H9 (cell line): ENCODE measurements around the gene RPS13. TPM values are rescaled to one million over a fixed set of nuclear protein-coding genes. Genes with fewer than 3 reads are reported as not detected.

ENCODE experiments used
- DNase-seq: peaks from one replicate; pipeline ENCODE4 v3.0.0-alpha.2; 2017
- H2AFZ ChIP-seq: one replicate; pipeline ENCODE4 v1.6.1; 2013; ENCODE audit warnings: mild to moderate bottlenecking, low read length, control low read depth, moderate library complexity
- H2AK5ac ChIP-seq: 2 replicates; pipeline ENCODE4 v1.6.1; 2013; ENCODE audit warnings: low read length, control low read depth, mixed read lengths; ENCODE audit not compliant: insufficient read length
- H2BK120ac ChIP-seq: one replicate; pipeline ENCODE4 v1.6.1; 2013; ENCODE audit warnings: low read depth, mild to moderate bottlenecking, low read length, control low read depth, inconsistent platforms; ENCODE audit not compliant: poor library complexity, severe bottlenecking
- H2BK12ac ChIP-seq: 2 replicates; pipeline ENCODE4 v1.6.1; 2013; ENCODE audit warnings: low read length, control low read depth, mixed read lengths, low read depth; ENCODE audit not compliant: insufficient read length
- H2BK15ac ChIP-seq: 2 replicates; pipeline ENCODE4 v1.6.1; 2013; ENCODE audit warnings: low read depth, low read length, control low read depth
- H2BK20ac ChIP-seq: one replicate; pipeline ENCODE4 v1.6.1; 2013; ENCODE audit warnings: low read depth, mild to moderate bottlenecking, low read length, control low read depth, inconsistent platforms; ENCODE audit not compliant: poor library complexity, severe bottlenecking
- H2BK5ac ChIP-seq: 2 replicates; pipeline ENCODE4 v1.6.1; 2013; ENCODE audit warnings: low read length, control low read depth, mixed read lengths; ENCODE audit not compliant: insufficient read length
- H3K14ac ChIP-seq: 2 replicates; pipeline ENCODE4 v1.6.1; 2013; ENCODE audit warnings: low read length, control low read depth; ENCODE audit not compliant: insufficient read depth
- H3K18ac ChIP-seq: 2 replicates; pipeline ENCODE4 v1.6.1; 2013; ENCODE audit warnings: low read depth, mild to moderate bottlenecking, mixed read lengths, low read length, control low read depth; ENCODE audit not compliant: insufficient read length
- H3K23ac ChIP-seq: 2 replicates; pipeline ENCODE4 v1.6.1; 2013; ENCODE audit warnings: low read length, control low read depth, mixed read lengths, low read depth; ENCODE audit not compliant: insufficient read length
- H3K23me2 ChIP-seq: 2 replicates; pipeline ENCODE4 v1.6.1; 2013; ENCODE audit warnings: low read depth, mild to moderate bottlenecking, mixed read lengths, low read length, control low read depth; ENCODE audit not compliant: insufficient read length, poor library complexity, severe bottlenecking
- H3K27ac ChIP-seq: 2 replicates; pipeline ENCODE4 v1.5.1; 2013; ENCODE audit warnings: low read length, control low read depth, mixed read lengths, low read depth; ENCODE audit not compliant: insufficient read length
- H3K27me3 ChIP-seq: 2 replicates; pipeline ENCODE4 v1.6.1; 2013; ENCODE audit warnings: low read length, control low read depth, inconsistent platforms; ENCODE audit not compliant: insufficient read depth
- H3K4ac ChIP-seq: 2 replicates; pipeline ENCODE4 v1.6.1; 2013; ENCODE audit warnings: low read depth, mild to moderate bottlenecking, control low read depth, inconsistent platforms, low read length, moderate library complexity
- H3K4me1 ChIP-seq: 2 replicates; pipeline ENCODE4 v1.6.1; 2013; ENCODE audit warnings: low read length, control low read depth, inconsistent platforms; ENCODE audit not compliant: insufficient read depth
- H3K4me2 ChIP-seq: 2 replicates; pipeline ENCODE4 v1.6.1; 2013; ENCODE audit warnings: low read length, control low read depth, mixed read lengths; ENCODE audit not compliant: insufficient read length, insufficient read depth
- H3K56ac ChIP-seq: 2 replicates; pipeline ENCODE4 v1.6.1; 2013; ENCODE audit warnings: low read depth, mild to moderate bottlenecking, mixed read lengths, low read length, control low read depth; ENCODE audit not compliant: insufficient read length
- H3K79me1 ChIP-seq: 2 replicates; pipeline ENCODE4 v1.6.1; 2013; ENCODE audit warnings: low read depth, mild to moderate bottlenecking, moderate library complexity, low read length, control low read depth, inconsistent platforms; ENCODE audit not compliant: insufficient read depth, poor library complexity, severe bottlenecking
- H3K79me2 ChIP-seq: 2 replicates; pipeline ENCODE4 v1.6.1; 2013; ENCODE audit warnings: low read length, control low read depth, inconsistent platforms; ENCODE audit not compliant: insufficient read depth
- H3K9ac ChIP-seq: 2 replicates; pipeline ENCODE4 v1.6.1; 2013; ENCODE audit warnings: low read length, control low read depth, mixed read lengths; ENCODE audit not compliant: insufficient read length; ENCODE audit errors: extremely low read depth
- H3K9me3 ChIP-seq: one replicate; pipeline ENCODE4 v1.6.1; 2013; ENCODE audit warnings: low read depth, low read length, inconsistent platforms; ENCODE audit not compliant: control insufficient read depth
- H3T11ph ChIP-seq: one replicate; pipeline ENCODE4 v1.6.1; 2013; ENCODE audit warnings: mild to moderate bottlenecking, low read length, control low read depth, inconsistent platforms
- H4K20me1 ChIP-seq: one replicate; pipeline ENCODE4 v1.6.1; 2013; ENCODE audit not compliant: control insufficient read depth, insufficient read length, insufficient read depth
- H4K5ac ChIP-seq: 2 replicates; pipeline ENCODE4 v1.6.1; 2013; ENCODE audit warnings: low read depth, mild to moderate bottlenecking, mixed read lengths, low read length, control low read depth; ENCODE audit not compliant: insufficient read length
- H4K8ac ChIP-seq: replicated peaks from 2 replicates; pipeline ENCODE4 v1.6.1; 2013; ENCODE audit warnings: low read length, control low read depth, mixed read lengths, low read depth; ENCODE audit not compliant: insufficient read length
- H4K91ac ChIP-seq: 2 replicates; pipeline ENCODE4 v1.6.1; 2013; ENCODE audit warnings: low read depth, mild to moderate bottlenecking, moderate library complexity, mixed read lengths, low read length, control low read depth; ENCODE audit not compliant: insufficient read length
- H3K27ac Mint-ChIP-seq, 3 experiments: 2 replicates in 2 of 3; 3 replicates in 1 of 3; pipeline ENCODE4 v1.8.0; 2020 to 2021; ENCODE audit warnings: mixed read lengths in 3 of 3, mild to moderate bottlenecking in 1 of 3, moderate library complexity in 1 of 3
- H3K27me3 Mint-ChIP-seq: 2 replicates; pipeline ENCODE4 v1.8.0; 2021; ENCODE audit warnings: low read depth, mild to moderate bottlenecking, moderate library complexity, mixed read lengths
- H3K36me3 Mint-ChIP-seq, 3 experiments: 2 replicates in 2 of 3; 3 replicates in 1 of 3; pipeline ENCODE4 v1.8.0; 2020 to 2021; ENCODE audit warnings: low read depth in 3 of 3, mixed read lengths in 3 of 3; ENCODE audit not compliant: insufficient read depth in 1 of 3
- H3K4me1 Mint-ChIP-seq, 2 experiments: 2 replicates each; pipeline ENCODE4 v1.8.0; 2020; ENCODE audit warnings: mixed read lengths in 2 of 2
- H3K4me3 Mint-ChIP-seq, 2 experiments: 2 replicates in 1 of 2; 3 replicates in 1 of 2; pipeline ENCODE4 v1.8.0; 2020 to 2021; ENCODE audit warnings: mild to moderate bottlenecking in 2 of 2, mixed read lengths in 2 of 2, moderate library complexity in 1 of 2
- H3K9me3 Mint-ChIP-seq, 2 experiments: 2 replicates in 1 of 2; 3 replicates in 1 of 2; pipeline ENCODE4 v1.8.0; 2020; ENCODE audit warnings: mild to moderate bottlenecking in 2 of 2, mixed read lengths in 2 of 2, moderate library complexity in 1 of 2
- WGBS: extraction: QIAGEN DNeasy Blood & Tissue Kit; methylation state at CpG from one replicate; pipeline ENCODE4 v1.1.7; 2013; ENCODE audit warnings: missing lambda C conversion rate, low lambda C conversion rate, mixed read lengths; ENCODE audit not compliant: insufficient read length; ENCODE audit errors: extremely low coverage; 5-methylcytosine and 5-hydroxymethylcytosine counted together
- total RNA-seq: library from RNA; stranded (reverse); gene quantifications from 2 replicates; pipeline ENCODE4 v1.2.1, GENCODE V29; 2021
- TF ChIP-seq, protein P1 (sequence below): fragments of 200-600 bp; sonication (generic); conservative IDR thresholded peaks from 3 replicates; pipeline ENCODE4 v1.8.0; 2021; ENCODE audit warnings: antibody characterized with exemption, mild to moderate bottlenecking

The RPS13 gene
- total RNA-seq, 1 experiment from 2014 or later, result 1,469 TPM

DNA sequence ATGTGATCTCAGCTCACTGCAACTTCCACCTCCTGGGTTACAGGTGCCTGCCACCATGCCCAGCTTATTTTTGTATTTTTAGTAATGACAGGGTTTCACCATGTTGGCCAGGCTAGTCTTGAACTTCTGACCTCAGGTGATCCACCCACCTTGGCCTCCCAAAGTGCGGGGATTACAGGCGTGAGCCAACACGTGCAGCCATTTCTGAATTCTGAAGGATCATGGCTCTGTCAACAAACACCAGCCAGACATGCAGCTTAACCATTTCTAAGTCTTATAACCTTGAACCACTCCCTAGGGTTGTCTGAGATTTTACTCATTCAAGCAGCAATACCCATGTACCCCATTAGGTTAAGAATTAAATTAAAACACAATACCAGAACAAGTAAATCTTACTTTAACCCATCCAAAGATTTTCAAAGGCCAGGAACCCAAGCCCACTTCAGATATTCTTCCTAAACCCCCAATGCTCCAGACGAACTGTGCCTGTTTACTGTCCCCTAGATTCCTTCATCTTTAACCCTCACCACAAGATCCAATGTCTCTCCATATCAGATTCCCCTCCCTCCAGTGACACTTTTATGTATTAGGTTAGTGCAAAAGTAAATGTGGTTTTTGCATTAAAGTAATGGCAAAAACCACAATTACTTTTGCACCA is 4.0 kb downstream of the RPS13 start:
- no peak for DNase-seq
- TF ChIP-seq, protein P1, sequence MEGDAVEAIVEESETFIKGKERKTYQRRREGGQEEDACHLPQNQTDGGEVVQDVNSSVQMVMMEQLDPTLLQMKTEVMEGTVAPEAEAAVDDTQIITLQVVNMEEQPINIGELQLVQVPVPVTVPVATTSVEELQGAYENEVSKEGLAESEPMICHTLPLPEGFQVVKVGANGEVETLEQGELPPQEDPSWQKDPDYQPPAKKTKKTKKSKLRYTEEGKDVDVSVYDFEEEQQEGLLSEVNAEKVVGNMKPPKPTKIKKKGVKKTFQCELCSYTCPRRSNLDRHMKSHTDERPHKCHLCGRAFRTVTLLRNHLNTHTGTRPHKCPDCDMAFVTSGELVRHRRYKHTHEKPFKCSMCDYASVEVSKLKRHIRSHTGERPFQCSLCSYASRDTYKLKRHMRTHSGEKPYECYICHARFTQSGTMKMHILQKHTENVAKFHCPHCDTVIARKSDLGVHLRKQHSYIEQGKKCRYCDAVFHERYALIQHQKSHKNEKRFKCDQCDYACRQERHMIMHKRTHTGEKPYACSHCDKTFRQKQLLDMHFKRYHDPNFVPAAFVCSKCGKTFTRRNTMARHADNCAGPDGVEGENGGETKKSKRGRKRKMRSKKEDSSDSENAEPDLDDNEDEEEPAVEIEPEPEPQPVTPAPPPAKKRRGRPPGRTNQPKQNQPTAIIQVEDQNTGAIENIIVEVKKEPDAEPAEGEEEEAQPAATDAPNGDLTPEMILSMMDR, result no peak
- Histone ChIP-seq H3K23me2 (peaks cover 5% of the 10 kb centered on the region), H3K79me2 (peaks cover 5% of the 10 kb centered on the region; the same call in 1 of the 2 replicates), H2BK120ac (no peak overlapping the region), H3K4me2 (no peak overlapping the region), H3K27me3 (no peaks in the 10 kb centered on the region), H3K18ac (no peak overlapping the region), H3K4me1 (no peaks in the 10 kb centered on the region; the same call in 1 of the 2 replicates), H3T11ph (no peak overlapping the region), H2BK12ac (no peak overlapping the region), H4K20me1 (no peaks in the 10 kb centered on the region), H3K9ac (no peak overlapping the region), H2BK5ac (no peak overlapping the region), H3K4ac (no peak overlapping the region), H4K8ac (no peak overlapping the region), H4K5ac (no peak overlapping the region), H2AFZ (no peak overlapping the region), H3K56ac (no peak overlapping the region), H2BK20ac (no peak overlapping the region), H3K79me1 (no peaks in the 10 kb centered on the region), H3K14ac (no peak overlapping the region), H3K23ac (no peak overlapping the region), H3K27ac (no peak overlapping the region), H2AK5ac (no peak overlapping the region), H3K9me3 (no peaks in the 10 kb centered on the region), H4K91ac (no peak overlapping the region), H2BK15ac (no peak overlapping the region)
- Mint-ChIP-seq H3K27me3 (no peaks in the 10 kb centered on the region; the same call in 1 of the 2 replicates), H3K9me3 (no peaks in the 10 kb centered on the region; a peak in 1 of 5 replicates), H3K27ac (peak overlapping the region in 2 of 3 experiments; percentile 36 to 39; a peak in 4 of 7 replicates), H3K4me3 (no peak overlapping the region; a peak in 1 of 5 replicates), H3K4me1 (peaks cover 6 to 21% of the 10 kb centered on the region in 2 experiments; a peak in 3 of 4 replicates), H3K36me3 (peaks cover 34 to 49% (median 43%) of the 10 kb centered on the region in 3 experiments)
- no CpG with 5 or more reads among the region's 4 CpGs for WGBS
